GM19324 (cell line): ENCODE measurements around the gene RERE.
"Not testable (repeated sequence)": the region's sequence is repeated elsewhere in the genome, so short reads cannot be mapped to it uniquely, and the experiment has no call there.

Experiments used
- ATAC-seq: cut with Tn5 transposase; IDR thresholded peaks from one replicate; pipeline ENCODE4 v1.9.1; 2021; ENCODE audit warnings: mild to moderate bottlenecking, moderate library complexity; ENCODE audit not compliant: unreplicated experiment, low FRiP score

Gene RERE

DNA sequence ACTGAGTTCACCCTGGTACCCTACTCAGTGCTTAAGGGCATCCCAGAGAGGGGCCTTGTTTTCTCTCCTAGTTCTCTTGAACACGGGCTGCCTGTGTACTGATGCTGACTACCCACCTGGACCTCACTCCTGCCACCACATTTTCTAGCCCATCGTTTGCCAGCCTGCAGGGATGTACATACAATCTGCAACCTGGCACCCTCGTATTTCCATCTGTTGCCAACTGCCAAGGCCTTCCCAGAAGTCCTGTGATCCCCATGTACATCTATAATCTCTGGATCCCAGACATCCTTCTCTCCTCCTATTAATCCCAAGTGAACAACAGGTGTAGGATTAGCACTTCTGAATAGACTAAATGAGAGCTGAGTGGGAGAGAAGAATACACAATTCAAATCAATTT, 287.5 kb downstream of the RERE start:
- no peak for ATAC-seq

- no peak for ATAC-seq
Measured at GRCh38 chr1:8527941-8528340, 289.5 kb downstream of the RERE start.

DNA sequence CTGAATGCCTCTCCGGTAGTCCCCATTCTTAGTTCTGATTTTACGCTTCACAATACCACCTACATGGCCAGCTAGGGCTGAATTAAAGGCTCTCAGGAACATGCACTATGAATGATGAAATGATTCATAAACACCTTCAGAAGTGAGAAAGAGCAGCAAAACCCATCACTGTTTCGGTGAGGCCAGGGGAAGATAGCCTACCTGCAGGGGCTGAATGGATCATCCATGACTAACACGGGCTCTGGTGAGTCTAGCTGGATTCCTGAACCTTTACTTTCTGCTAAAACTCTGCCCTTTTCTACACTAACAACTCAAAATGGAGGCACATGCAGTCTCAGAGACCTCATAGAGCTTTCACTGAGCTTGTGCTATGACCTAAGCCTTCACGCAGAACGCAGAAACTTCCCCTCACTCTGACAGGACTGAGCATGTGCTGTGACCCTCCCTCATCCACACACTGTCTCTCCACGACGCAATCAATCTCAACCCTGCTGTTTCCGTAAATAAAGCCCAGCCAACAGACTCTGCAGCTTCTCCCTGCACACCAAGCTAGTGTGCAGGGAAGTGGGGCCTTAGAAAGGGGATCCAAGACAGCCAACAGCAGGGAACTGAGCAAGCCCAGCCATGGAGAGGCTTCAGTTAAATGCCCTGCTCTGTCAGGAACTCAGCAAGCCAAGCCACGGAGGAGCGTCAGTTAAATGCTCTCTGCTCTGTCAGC, 291.7 kb downstream of the RERE start:
- ATAC-seq, result peak; percentile 59

GRCh38 chr1:8525216-8525557, 292.3 kb downstream of the RERE start:
- no peak for ATAC-seq

DNA sequence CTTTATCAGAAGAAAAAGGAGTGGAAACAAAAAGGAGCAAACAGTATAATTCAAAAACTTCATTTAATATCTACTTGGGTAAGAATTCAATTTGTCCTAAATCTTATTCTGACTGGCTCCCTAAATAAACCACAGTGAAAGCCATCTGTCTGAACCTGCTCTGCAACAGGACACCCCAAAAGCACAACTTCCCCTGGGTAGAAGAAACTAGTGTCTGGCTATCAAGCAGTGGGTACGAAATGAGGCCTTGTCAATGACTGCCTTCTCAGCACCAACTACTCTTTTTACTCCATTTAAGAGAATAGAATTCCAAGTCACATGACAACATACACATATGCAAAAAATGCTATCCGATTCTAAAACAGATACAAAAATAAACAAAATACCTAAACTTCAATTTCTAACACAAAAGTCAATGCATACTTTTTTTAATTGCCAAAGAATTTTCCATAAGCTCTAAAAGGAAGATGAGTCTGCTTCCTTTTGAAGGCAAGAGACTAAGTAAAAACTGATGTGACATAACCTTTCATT, 292.7 kb downstream of the RERE start:
- ATAC-seq, result no peak

DNA sequence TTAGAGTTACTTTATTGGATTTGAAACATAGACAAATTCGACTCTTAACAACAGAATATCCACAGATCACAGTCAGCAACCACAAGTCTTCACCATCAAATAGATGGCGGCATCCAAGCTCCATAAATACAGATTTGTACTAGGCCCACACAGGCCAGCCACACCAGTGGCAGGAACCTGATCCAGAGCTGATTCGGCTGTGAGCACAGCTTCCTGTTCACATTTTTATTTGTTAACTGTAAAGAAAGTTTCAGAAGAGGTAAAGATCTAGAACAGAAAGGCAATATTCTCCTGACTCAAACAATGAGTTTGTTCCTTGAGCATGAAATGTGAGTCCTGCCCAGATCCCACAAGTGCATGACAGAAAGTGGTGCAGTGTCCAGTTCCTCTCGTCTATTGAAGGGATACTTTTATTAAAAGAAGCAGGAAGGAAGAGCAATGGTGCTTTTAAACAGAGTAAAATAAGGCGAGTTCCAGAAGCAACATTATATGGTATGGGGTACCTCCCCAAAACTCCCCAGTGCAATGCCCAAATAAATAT, 293.7 kb downstream of the RERE start:
- no peak for ATAC-seq

GRCh38 chr1:8520483-8520966, 296.9 kb downstream of the RERE start:
- no peak for ATAC-seq

GRCh38 chr1:8519167-8519566, 298.3 kb downstream of the RERE start:
- no peak for ATAC-seq

- no peak for ATAC-seq
Measured at GRCh38 chr1:8518490-8518801, 299.0 kb downstream of the RERE start.

DNA sequence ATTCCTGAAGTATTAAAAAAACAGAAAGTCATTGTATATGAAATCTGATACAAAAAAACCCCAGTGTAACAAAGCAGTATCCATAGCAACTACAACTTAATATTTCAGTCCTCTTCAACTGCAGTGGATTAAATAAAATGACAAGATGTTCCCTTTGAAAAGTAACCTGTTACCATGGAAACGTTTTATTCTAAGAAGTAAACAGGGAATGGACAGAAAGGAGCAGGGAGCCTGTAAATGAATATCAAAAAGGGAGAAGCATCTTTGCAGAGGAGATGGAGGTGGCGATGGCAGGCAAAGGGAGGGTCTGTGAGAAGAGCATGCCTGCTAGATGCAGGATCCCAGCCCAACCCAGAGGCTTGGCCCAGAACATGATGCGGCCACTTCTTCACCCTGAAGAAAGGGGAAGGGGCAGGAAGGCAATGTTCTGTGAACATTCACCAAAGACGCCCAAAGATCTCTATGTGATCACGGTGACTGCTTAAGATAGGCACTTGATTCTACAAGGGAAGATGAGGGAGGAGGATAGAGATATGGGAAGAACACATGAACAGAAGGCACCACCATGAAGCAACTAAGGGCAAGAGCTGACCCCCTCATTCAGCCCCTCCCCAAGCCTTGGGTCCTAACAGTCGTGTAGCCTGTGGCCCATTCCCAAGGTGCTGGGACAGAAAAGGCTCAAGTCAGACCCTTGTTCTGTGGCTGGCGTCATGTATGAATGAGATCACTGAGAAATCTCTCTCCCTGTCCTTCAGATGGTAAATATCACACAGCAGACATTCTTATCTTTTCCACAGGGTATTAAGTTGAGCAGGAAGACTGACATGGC, 299.6 kb downstream of the RERE start:
- ATAC-seq, result no peak

DNA sequence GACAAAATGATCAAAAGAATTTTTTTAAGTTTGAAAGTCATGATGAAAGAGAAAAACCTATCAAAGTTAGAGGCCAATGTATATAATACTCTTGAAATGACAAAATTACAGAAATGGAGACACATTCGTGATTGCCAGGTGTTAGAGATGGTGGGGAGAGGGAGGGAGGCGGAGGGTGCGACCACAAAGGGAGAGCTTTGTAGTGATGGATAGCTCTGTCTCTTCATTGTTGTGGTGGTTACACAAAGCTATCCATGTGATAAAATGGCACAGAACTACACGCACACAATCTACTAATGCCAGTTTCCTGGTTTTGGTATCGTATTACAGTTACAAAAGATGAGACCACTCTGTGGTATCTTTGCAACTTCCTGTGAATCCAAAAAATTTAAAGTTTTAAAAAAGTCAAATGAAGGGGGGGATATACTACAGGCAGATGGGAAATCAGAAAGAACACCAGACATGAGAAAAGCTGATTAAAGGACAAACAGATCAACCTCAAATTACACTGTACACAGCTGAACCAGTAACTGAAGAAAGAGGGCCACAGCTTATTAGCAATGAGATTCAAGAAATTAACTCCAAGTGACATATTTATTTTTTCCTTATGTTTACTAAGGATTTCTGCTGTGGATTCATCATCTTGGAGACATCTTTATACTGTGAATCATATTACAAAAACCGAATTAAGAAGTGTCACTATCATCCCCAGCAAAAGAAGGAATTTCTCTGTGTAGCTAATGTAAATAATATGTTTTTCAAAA, 300.5 kb downstream of the RERE start:
- no peak for ATAC-seq

DNA sequence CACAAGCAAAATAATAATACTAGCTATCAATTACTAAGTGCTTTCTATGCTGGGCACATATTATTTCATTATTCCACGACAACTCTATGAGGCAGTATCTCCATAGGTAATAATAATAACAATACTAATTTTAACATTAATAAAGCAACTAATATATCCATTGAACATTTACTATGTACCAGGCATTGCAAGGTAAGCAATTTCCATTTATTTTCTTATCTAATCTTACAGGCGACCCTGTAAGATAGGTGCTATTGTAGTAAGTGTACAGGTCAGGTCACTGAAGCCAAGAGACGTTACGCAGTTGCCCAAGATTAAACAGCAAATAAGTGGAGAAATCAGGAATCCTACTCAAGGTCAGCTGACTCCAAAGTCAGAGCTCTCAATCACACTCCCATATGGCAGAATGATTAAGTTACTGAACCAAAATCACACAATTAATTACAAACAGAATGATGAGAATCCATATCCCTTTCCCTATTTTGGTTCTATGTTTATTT, 301.1 kb downstream of the RERE start:
- no peak for ATAC-seq

- ATAC-seq, result no peak
Measured at GRCh38 chr1:8512504-8512903, 304.9 kb downstream of the RERE start.

- ATAC-seq, result no peak
Measured at GRCh38 chr1:8510041-8510823, 307.2 kb downstream of the RERE start.

- ATAC-seq, result no peak
Measured at GRCh38 chr1:8509579-8509978, 307.9 kb downstream of the RERE start.

- ATAC-seq, result no peak
Measured at GRCh38 chr1:8506995-8507615, 310.3 kb downstream of the RERE start.

DNA sequence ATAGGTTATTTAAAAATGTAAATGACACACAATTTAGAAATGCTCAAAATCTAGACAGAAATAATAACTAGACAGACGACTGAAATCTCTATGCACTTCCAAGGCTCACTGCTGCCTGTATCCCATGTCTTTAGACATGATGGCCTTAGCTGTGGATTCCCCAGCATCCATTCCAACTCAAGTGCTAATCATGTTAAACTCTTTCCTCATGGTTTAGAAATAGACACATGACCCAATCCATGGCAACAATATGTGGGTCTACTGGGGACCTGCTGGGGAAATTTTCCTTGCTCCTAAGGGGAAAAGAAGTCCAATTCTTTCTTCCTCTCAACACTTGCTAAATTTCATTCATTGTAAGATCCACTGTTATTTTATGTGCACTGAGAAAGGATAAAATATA, 311.0 kb downstream of the RERE start:
- no peak for ATAC-seq

GRCh38 chr1:8503842-8504241, 313.6 kb downstream of the RERE start:
- ATAC-seq, result no peak

- not testable (repeated sequence) for ATAC-seq
Measured at GRCh38 chr1:8502949-8503348, 314.5 kb downstream of the RERE start.
